ENCODE results near the gene TOR1B. TPM values are rescaled to one million over a fixed set of nuclear protein-coding genes. Genes with fewer than 3 reads are reported as not detected.

Gene TOR1B
- total RNA-seq, 2 donors from 2014 or later: 10.2 to 12.3 TPM

- H3K9me3 ChIP-seq: no peaks in the 10 kb centered on the region
Observed at GRCh38 chr9:129841071-129841470, 38.1 kb downstream of the TOR1B start.

GRCh38 chr9:129845373-129845772, 42.4 kb downstream of the TOR1B start:
- H3K4me3 ChIP-seq: no peak overlapping the region
- DNase-seq (ENCODE audit: low spot score): no peak
- no peaks in the 10 kb centered on the region for H3K4me1 ChIP-seq
- no peak overlapping the region for H3K27ac ChIP-seq
- H3K9me3 ChIP-seq: no peaks in the 10 kb centered on the region
- no peaks in the 10 kb centered on the region for H3K27me3 ChIP-seq
- peaks cover 4% of the 10 kb centered on the region for H3K36me3 ChIP-seq
- TF ChIP-seq CTCF (IDR thresholded peaks at IDR 0.05): no peak

More at GRCh38 chr9:129841071-129841470, 38.1 kb downstream of the TOR1B start:
- H3K36me3 ChIP-seq: no peaks in the 10 kb centered on the region
- no peak overlapping the region for H3K4me3 ChIP-seq
- H3K27ac ChIP-seq: no peak overlapping the region
- H3K27me3 ChIP-seq: no peaks in the 10 kb centered on the region
- DNase-seq (ENCODE audit: low spot score): no peak
- TF ChIP-seq CTCF (IDR thresholded peaks at IDR 0.05): no peak
- peaks cover 0 to 15% of the 10 kb centered on the region in 2 donors for H3K4me1 ChIP-seq

- H3K9me3 ChIP-seq: no peaks in the 10 kb centered on the region
- peaks cover 29% of the 10 kb centered on the region for H3K36me3 ChIP-seq
- H3K4me3 ChIP-seq: no peak overlapping the region
- no peaks in the 10 kb centered on the region for H3K27me3 ChIP-seq
- no peak overlapping the region for H3K27ac ChIP-seq
- no peak for DNase-seq (ENCODE audit: low spot score)
- H3K4me1 ChIP-seq: no peaks in the 10 kb centered on the region
- TF ChIP-seq CTCF (IDR thresholded peaks at IDR 0.05): no peak
Observed at GRCh38 chr9:129848712-129849441, 45.9 kb downstream of the TOR1B start.

GRCh38 chr9:129849901-129850300, 46.9 kb downstream of the TOR1B start:
- H3K9me3 ChIP-seq: no peaks in the 10 kb centered on the region
- no peak overlapping the region for H3K27ac ChIP-seq
- TF ChIP-seq CTCF (IDR thresholded peaks at IDR 0.05): no peak
- H3K27me3 ChIP-seq: no peaks in the 10 kb centered on the region
- no peaks in the 10 kb centered on the region for H3K4me1 ChIP-seq
- no peak for DNase-seq (ENCODE audit: low spot score)
- peaks cover 39% of the 10 kb centered on the region for H3K36me3 ChIP-seq
- no peak overlapping the region for H3K4me3 ChIP-seq

GRCh38 chr9:129850821-129851550, 48.0 kb downstream of the TOR1B start:
- no peak for DNase-seq (ENCODE audit: low spot score)
- Histone ChIP-seq H3K36me3 (peaks cover 39% of the 10 kb centered on the region), H3K4me3 (no peak overlapping the region), H3K9me3 (no peaks in the 10 kb centered on the region), H3K4me1 (no peaks in the 10 kb centered on the region), H3K27me3 (no peaks in the 10 kb centered on the region), H3K27ac (no peak overlapping the region)
- no peak for TF ChIP-seq CTCF (IDR thresholded peaks at IDR 0.05)

Data from right atrium auricular region (tissue), 2 donors.